Left lung (tissue), 14 donors: ENCODE data around the gene ZNF695. TPM values are rescaled to one million over a fixed set of nuclear protein-coding genes. Genes with fewer than 3 reads are reported as not detected.
A peak's percentile ranks its signal among the peaks of the same experiment; 100 is the strongest.

Experiments used
- ATAC-seq: fragments of 200-7000 bp; cut with Tn5 transposase; one replicate; pipeline ENCODE4 v1.9.1; 2020; ENCODE audit warnings: moderate library complexity
- DNase-seq, 4 donors: peaks; one replicate each; pipeline ENCODE4 v3.0.0-alpha.2; 2013 to 2020
- H3K27ac ChIP-seq, 2 donors: fragments of 200-600 bp; sonication (generic) in 1 of 2; one replicate each; pipeline versions ENCODE4 v1.5.0 to v1.8.0; 2020 to 2021
- H3K27me3 ChIP-seq, 2 donors: fragments of 200-600 bp; sonication (generic) in 1 of 2; one replicate each; pipeline versions ENCODE4 v1.5.0 to v1.8.0; 2020 to 2021
- H3K36me3 ChIP-seq, 2 donors: fragments of 200-600 bp; sonication (generic) in 1 of 2; one replicate each; pipeline versions ENCODE4 v1.5.0 to v1.8.0; 2020 to 2021
- H3K4me1 ChIP-seq, 2 donors: fragments of 200-600 bp; one replicate each; pipeline ENCODE4 v1.8.0; 2021
- H3K4me3 ChIP-seq, 2 donors: fragments of 200-600 bp; sonication (generic) in 1 of 2; one replicate each; pipeline versions ENCODE4 v1.5.0 to v1.8.0; 2020 to 2021; ENCODE audit warnings: mild to moderate bottlenecking in 1 of 2
- H3K9me3 ChIP-seq, 2 donors: fragments of 200-600 bp; sonication (generic) in 1 of 2; one replicate each; pipeline versions ENCODE4 v1.5.0 to v1.8.0; 2020 to 2021
- CTCF ChIP-seq, 2 donors: fragments of 200-600 bp; sonication (generic) in 1 of 2; IDR thresholded peaks; one replicate each; pipeline versions ENCODE4 v1.5.0 to v1.8.0; 2021; ENCODE audit warnings: antibody characterized with exemption in 2 of 2
- intact Hi-C, 2 donors: fragments of 100-400 bp; cut with DNase I; formaldehyde crosslinking; loops; one replicate each; pipeline versions ENCODE4 v1.11.2 to v1.14.2; 2022
- long read RNA-seq, 12 donors: library from polyadenylated mRNA in 2 of 12; unstranded in 2 of 12; transcript quantifications; one replicate each; pipeline ENCODE4 v2.0.0 and lab custom pipeline, GENCODE V29; 2019 to 2026
- polyA plus RNA-seq, 6 donors: library from polyadenylated mRNA; unstranded; fragments of 120-200 nt; gene quantifications; one replicate each; pipeline ENCODE4 v1.2.1, GENCODE V29; 2013; ENCODE audit not compliant: insufficient read length in 6 of 6
- total RNA-seq, 2 donors: library from RNA; stranded (reverse); fragmentation: NEBNext Ultra II Directional; extraction: Animal tissue kit (Norgen Biotek cat#: 25700); gene quantifications; one replicate each; pipeline ENCODE4 v1.2.1, GENCODE V29; 2021
- donor health status: DM: no; HTN: yes; CAD: no.
- donor health status: DM: no; HTN: no; CAD: no.

Gene ZNF695
- total RNA-seq (1 to 10 TPM in 1 of 2 donors, under 1 TPM in 1; 0.13 to 1.0 TPM), polyA plus RNA-seq (1 to 10 TPM; 2.2 to 5.5 (median 4.0) TPM)
- long read RNA-seq, donor 1, partial matches to known transcripts, result 0 of 1 reads
- long read RNA-seq, donor 1, other reads (novel, unspliced or antisense), result 0 of 1 reads
- long read RNA-seq, donor 2, partial matches to known transcripts, result 0 of 1 reads
- long read RNA-seq, donor 2, other reads (novel, unspliced or antisense), result 0 of 1 reads
- long read RNA-seq, donor 3, partial matches to known transcripts, result 0 of 1 reads
- long read RNA-seq, donor 3, other reads (novel, unspliced or antisense), result 0 of 1 reads
- long read RNA-seq, donor 4, partial matches to known transcripts, result 0 of 1 reads
- long read RNA-seq, donor 4, other reads (novel, unspliced or antisense), result 1 of 1 reads
- long read RNA-seq, donor 5, result 0 reads
- long read RNA-seq, donor 6, partial matches to known transcripts, result 0 of 2 reads
- long read RNA-seq, donor 6, other reads (novel, unspliced or antisense), result 0 of 2 reads
- long read RNA-seq, donor 7, partial matches to known transcripts, result 0 of 1 reads
- long read RNA-seq, donor 7, other reads (novel, unspliced or antisense), result 0 of 1 reads
- long read RNA-seq, donor 8, partial matches to known transcripts, result 0 of 2 reads
- long read RNA-seq, donor 8, other reads (novel, unspliced or antisense), result 0 of 2 reads
- long read RNA-seq, donor 9, result 0 reads
- long read RNA-seq, donor 10, result 0 reads
- long read RNA-seq, donor 11, result 0 reads
- long read RNA-seq, donor 12, partial matches to known transcripts, result 0 of 1 reads
- long read RNA-seq, donor 12, other reads (novel, unspliced or antisense), result 0 of 1 reads

- Histone ChIP-seq H3K9me3 (peaks cover 0 to 32% of the 10 kb centered on the region in 2 donors), H3K36me3 (no peaks in the 10 kb centered on the region), H3K27me3 (peaks cover 0 to 25% of the 10 kb centered on the region in 2 donors), H3K4me3 (peak within 1 kb of the TSS; percentile 51 to 62), H3K4me1 (peaks cover 0 to 5% of the 10 kb centered on the region in 2 donors), H3K27ac (no peak within 1 kb of the TSS)
- DNase-seq, result peak; percentile 88 to 95 (median 93)
- peak; percentile 100 for ATAC-seq
- intact Hi-C loops, result no loop called here
- TF ChIP-seq CTCF (IDR thresholded peaks at IDR 0.05), result no peak
Observed at GRCh38 chr1:247007511-247008405, at the start of gene ZNF695. TSS of gene ZNF695 (minus strand) at chr1:247008057. CDS start at chr1:247007908, 149 bp downstream.

- Histone ChIP-seq H3K4me1 (no peaks in the 10 kb centered on the region), H3K9me3 (peaks cover 0 to 91% of the 10 kb centered on the region in 2 donors), H3K4me3 (no peak overlapping the region), H3K27me3 (no peaks in the 10 kb centered on the region), H3K36me3 (no peaks in the 10 kb centered on the region), H3K27ac (no peak overlapping the region)
- ATAC-seq (no peak), DNase-seq (no peak)
- no peak for TF ChIP-seq CTCF (IDR thresholded peaks at IDR 0.05)
- intact Hi-C loops, result no loop called here
Observed at GRCh38 chr1:247056071-247056470, 48.2 kb upstream of the ZNF695 start.

- Histone ChIP-seq H3K9me3 (peaks cover 0 to 92% of the 10 kb centered on the region in 2 donors), H3K27ac (no peak overlapping the region), H3K36me3 (no peaks in the 10 kb centered on the region), H3K4me1 (no peaks in the 10 kb centered on the region), H3K4me3 (no peak overlapping the region), H3K27me3 (no peaks in the 10 kb centered on the region)
- ATAC-seq (no peak), DNase-seq (no peak)
- TF ChIP-seq CTCF (IDR thresholded peaks at IDR 0.05), result no peak
- intact Hi-C loops, result no loop called here
Observed at GRCh38 chr1:247054992-247055415, 47.1 kb upstream of the ZNF695 start.

GRCh38 chr1:247047702-247048101 lies 39.8 kb upstream of the ZNF695 start:
- Histone ChIP-seq H3K4me3 (no peak overlapping the region), H3K9me3 (peaks cover 0 to 99% of the 10 kb centered on the region in 2 donors)
- intact Hi-C loops, result no loop called here

More at GRCh38 chr1:247047702-247048101, 39.8 kb upstream of the ZNF695 start:
- no peak for TF ChIP-seq CTCF (IDR thresholded peaks at IDR 0.05)
- DNase-seq (no peak), ATAC-seq (no peak)
- H3K36me3 ChIP-seq, result no peaks in the 10 kb centered on the region
- H3K27ac ChIP-seq, result no peak overlapping the region
- H3K4me1 ChIP-seq, result no peaks in the 10 kb centered on the region
- H3K27me3 ChIP-seq, result no peaks in the 10 kb centered on the region
